ENCODE measurements around the gene ACBD6. TPM values are rescaled to one million over a fixed set of nuclear protein-coding genes. Genes with fewer than 3 reads are reported as not detected.

The ACBD6 gene
- total RNA-seq, 1 donor from 2014 or later: 73.2 TPM

- no peaks in the 10 kb centered on the region for H3K36me3 ChIP-seq (ENCODE audit: control insufficient read depth, insufficient read depth, low read length)
These were observed 3.8 kb downstream of the ACBD6 start for GRCh38 chr1:180498594-180498993.

DNA sequence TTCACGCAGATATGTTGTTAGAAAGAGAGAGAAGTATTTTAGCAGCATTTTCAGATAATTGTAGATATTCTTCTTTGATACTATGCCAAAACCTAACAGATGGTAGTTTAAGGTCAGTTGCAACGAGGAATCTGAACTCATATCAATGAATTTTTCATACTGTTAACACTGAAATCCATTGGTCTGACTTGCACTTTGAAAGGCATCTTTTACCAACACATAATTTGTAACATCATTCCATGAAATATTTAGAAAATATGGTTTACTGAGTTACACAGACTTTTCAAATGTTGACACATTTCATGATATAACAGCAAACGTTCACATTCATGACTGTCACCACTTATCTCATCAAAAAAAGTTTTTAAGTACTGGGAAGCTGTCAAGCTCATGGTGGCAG lies 4.6 kb downstream of the ACBD6 start:
- Histone ChIP-seq H3K27me3 (ENCODE audit: control insufficient read depth, insufficient read depth, low read length) (no peaks in the 10 kb centered on the region), H3K36me3 (ENCODE audit: control insufficient read depth, insufficient read depth, low read length) (no peaks in the 10 kb centered on the region), H3K4me3 (ENCODE audit: low read depth, low read length) (no peak overlapping the region)
- no peak for DNase-seq (ENCODE audit: low read depth)
- TF ChIP-seq CTCF (IDR thresholded peaks at IDR 0.05; ENCODE audit: insufficient read depth, low read length, poor library complexity, severe bottlenecking): no peak

More at GRCh38 chr1:180498594-180498993, 3.8 kb downstream of the ACBD6 start:
- Histone ChIP-seq H3K4me3 (ENCODE audit: low read depth, low read length) (no peak overlapping the region), H3K27me3 (ENCODE audit: control insufficient read depth, insufficient read depth, low read length) (no peaks in the 10 kb centered on the region)
- no peak for DNase-seq (ENCODE audit: low read depth)
- no peak for TF ChIP-seq CTCF (IDR thresholded peaks at IDR 0.05; ENCODE audit: insufficient read depth, low read length, poor library complexity, severe bottlenecking)

DNA sequence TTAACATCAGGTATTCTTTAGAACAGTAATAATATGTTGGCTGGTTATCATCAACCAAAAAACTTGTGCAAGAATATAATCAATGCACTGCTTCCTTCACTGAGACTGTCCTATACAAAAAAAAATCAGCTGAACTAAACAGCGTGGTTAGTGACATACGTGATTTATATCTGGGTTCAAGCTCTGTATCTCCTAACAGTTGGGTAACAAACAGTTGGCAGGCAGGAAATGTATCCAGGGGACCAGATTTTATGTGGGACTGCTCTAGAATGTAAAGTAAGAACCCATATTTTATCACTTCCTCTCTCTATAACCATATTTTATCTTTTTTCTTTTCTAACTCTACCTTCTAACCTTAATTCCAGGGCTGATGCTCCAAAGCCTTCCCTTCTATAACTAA lies 8.0 kb downstream of the ACBD6 start:
- no peak for DNase-seq (ENCODE audit: low read depth)

GRCh38 chr1:180489976-180490375 lies 12.4 kb downstream of the ACBD6 start:
- H3K36me3 ChIP-seq (ENCODE audit: control insufficient read depth, insufficient read depth, low read length): no peaks in the 10 kb centered on the region
- no peak for TF ChIP-seq CTCF (IDR thresholded peaks at IDR 0.05; ENCODE audit: insufficient read depth, low read length, poor library complexity, severe bottlenecking)
- DNase-seq (ENCODE audit: low read depth): no peak
- no peak overlapping the region for H3K4me3 ChIP-seq (ENCODE audit: low read depth, low read length)
- no peaks in the 10 kb centered on the region for H3K27me3 ChIP-seq (ENCODE audit: control insufficient read depth, insufficient read depth, low read length)

More for the DNA sequence above, 8.0 kb downstream of the ACBD6 start:
- H3K4me3 ChIP-seq (ENCODE audit: low read depth, low read length): no peak overlapping the region
- TF ChIP-seq CTCF (IDR thresholded peaks at IDR 0.05; ENCODE audit: insufficient read depth, low read length, poor library complexity, severe bottlenecking): no peak
- no peaks in the 10 kb centered on the region for H3K36me3 ChIP-seq (ENCODE audit: control insufficient read depth, insufficient read depth, low read length)
- H3K27me3 ChIP-seq (ENCODE audit: control insufficient read depth, insufficient read depth, low read length): no peaks in the 10 kb centered on the region

- no peak for TF ChIP-seq CTCF (IDR thresholded peaks at IDR 0.05; ENCODE audit: insufficient read depth, low read length, poor library complexity, severe bottlenecking)
- H3K36me3 ChIP-seq (ENCODE audit: control insufficient read depth, insufficient read depth, low read length): no peaks in the 10 kb centered on the region
- no peak for DNase-seq (ENCODE audit: low read depth)
- H3K4me3 ChIP-seq (ENCODE audit: low read depth, low read length): no peak overlapping the region
- H3K27me3 ChIP-seq (ENCODE audit: control insufficient read depth, insufficient read depth, low read length): no peaks in the 10 kb centered on the region
These were observed 13.1 kb downstream of the ACBD6 start for GRCh38 chr1:180489313-180489712.

DNA sequence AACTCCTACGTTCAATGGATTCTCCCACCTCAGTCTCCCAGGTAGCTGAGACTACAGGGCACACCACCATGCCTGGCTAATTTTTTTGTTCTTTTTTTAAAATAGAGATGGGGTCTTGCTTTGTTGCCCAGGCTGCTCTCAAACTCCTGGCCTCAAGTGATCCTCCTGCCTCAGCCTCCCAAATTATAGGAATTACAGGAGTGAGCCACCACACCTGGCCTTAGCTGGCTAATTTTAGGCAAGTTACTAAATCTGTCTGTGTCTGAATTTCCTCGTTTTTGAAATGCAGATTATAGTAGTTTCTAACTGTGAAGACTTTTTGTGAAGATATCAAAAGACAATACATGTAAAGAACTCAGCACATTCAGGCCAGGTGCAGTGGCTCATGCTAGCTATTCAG lies 13.7 kb downstream of the ACBD6 start:
- no peak for DNase-seq (ENCODE audit: low read depth)
- Histone ChIP-seq H3K36me3 (ENCODE audit: control insufficient read depth, insufficient read depth, low read length) (no peaks in the 10 kb centered on the region), H3K27me3 (ENCODE audit: control insufficient read depth, insufficient read depth, low read length) (no peaks in the 10 kb centered on the region), H3K4me3 (ENCODE audit: low read depth, low read length) (no peak overlapping the region)
- no peak for TF ChIP-seq CTCF (IDR thresholded peaks at IDR 0.05; ENCODE audit: insufficient read depth, low read length, poor library complexity, severe bottlenecking)
